Activated T-cell treated with anti-CD3 and anti-CD28 coated beads, Interleukin-2, amount 50 U/mL, for 48 hours (primary cell): ENCODE results near the gene ANKH.

ENCODE experiments used
- DNase-seq, 2 experiments: peaks; one replicate each; pipeline ENCODE4 v3.0.0-alpha.2; 2020

ANKH gene

GRCh38 chr5:14757850-14758249 lies 113.7 kb downstream of the ANKH start:
- no peak for DNase-seq

DNA sequence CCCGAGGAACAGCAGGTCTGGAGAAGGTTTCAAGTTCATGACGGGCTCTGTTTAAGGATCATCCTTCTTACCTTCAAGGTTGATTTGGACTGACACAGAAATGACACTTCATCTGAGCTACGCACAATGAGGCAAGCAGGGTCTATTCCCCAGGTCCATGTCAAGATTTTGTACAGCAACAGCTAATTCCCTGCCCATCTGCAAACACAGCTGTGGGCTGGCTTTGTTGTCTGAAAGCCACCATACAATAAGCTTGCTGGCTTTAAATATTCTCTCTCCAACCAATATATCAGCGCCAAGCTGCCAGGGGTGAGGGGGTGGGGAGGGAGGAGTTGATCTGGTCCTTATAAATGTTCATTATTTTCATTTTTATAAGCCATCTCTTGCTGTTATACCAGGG lies 115.1 kb downstream of the ANKH start:
- DNase-seq, result no peak

DNA sequence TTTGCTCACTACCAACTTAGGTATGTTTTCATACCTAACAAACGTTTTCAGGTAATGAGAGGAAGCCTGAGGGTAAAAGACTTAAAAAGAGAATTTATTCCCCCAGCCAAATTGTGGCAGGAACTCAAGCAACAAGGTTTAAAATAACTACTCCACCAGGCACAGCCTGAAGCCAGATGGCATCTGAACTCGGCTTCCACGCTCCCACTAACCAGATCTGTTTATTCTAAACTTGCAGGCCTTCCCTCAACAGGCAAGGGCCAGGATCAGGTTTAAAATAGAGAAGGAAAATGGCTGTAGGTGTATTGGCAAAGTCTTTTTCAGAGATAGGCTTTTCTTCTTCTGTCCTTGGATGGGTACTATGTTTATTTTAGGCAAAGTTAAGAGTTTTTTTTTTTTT lies 117.6 kb downstream of the ANKH start:
- DNase-seq, result no peak

GRCh38 chr5:14753292-14753691 lies 118.3 kb downstream of the ANKH start:
- DNase-seq, result no peak

- no peak for DNase-seq
Observed at GRCh38 chr5:14752497-14753071, 119.0 kb downstream of the ANKH start.

DNA sequence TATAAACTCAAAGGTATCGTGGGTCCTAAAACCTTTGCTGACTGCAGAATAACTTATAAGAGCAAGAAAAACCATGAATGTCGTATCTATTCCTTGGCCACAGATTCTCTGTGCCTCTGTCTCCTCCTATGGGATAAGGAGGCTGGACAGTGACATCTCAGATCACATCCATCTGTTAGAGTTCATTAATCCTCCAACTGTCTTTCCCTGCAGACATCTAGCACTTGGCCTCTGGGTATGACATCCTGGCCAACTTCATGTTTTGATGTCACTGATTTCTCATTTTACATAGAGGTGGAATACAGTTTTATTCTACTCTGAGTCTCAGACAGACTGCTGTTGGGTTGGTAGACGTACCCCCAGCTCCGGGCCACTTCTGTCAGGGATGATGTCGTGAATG lies 120.9 kb downstream of the ANKH start:
- DNase-seq, result no peak

DNA sequence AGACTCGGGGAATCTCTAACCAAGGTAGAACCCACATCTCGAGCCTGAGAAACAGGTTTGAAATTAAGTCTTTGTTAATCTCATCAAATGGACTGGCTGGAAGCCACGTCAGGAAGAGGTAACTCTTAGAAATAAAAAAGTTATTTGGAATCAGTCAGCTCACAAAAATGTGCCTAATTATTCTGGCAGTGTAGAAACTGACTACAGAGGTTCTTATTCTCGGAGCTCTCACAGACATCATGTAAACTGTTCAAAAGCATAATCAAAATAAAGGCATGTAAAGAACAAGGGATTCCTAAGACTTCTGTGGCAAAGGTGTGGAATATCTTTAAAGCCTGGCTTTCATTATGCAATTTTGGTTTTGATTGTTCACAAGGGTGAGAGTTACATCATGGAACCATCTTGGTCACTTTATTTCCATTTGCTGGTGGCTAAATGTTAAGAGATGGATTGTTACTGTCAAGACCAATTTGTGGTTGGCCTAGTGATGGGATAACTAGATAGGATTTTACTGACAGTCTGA lies 121.9 kb downstream of the ANKH start:
- DNase-seq, result no peak

- DNase-seq, result no peak
Observed at GRCh38 chr5:14748180-14748900, 123.2 kb downstream of the ANKH start.

- peak; percentile 25 to 33 for DNase-seq
Observed at GRCh38 chr5:14745753-14746152, 125.8 kb downstream of the ANKH start.

- DNase-seq, result no peak
Observed at GRCh38 chr5:14745188-14745563, 126.4 kb downstream of the ANKH start.

DNA sequence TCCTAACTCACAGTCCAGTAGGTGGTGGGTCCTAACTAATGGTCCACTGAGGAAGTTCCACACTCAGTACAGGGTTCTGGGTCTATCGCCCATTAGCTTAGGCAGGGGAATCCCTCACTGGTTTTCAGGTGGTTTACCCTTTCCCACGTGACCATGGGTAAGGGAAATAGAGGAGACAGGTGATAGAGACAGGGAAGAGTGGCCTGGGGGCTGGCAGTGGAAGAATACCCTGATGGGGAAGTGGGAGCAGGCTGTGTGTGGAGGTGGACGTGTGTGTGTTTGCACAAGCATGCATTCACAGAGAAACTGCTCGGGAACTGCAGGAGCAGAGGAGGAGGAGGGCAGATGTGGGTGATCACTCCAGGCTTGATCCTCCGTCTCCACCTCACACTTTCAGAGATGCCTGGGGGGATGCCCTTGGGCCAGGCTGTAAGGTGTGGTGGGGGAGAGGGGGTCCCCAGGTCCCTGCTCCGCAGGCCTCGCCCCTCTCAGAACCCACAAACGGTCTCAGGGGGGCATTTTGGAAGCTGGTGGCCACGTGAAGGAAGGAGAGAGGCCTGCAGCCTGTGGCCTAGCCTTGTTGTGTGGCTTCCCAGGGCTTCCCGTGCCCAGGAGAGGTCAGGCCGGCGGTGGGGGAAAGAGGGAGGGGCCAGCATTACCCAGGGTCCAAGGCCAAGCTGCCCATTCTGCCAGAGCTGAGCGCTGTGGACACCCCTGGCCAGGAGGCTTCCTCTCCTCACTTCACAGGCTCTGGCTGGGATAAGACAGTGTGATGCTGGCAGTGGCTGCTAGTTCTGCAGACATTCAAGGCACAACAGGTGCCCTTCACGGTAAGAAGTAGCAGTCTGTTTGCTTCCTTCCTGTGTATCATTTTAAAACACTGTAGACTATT lies 127.0 kb downstream of the ANKH start:
- DNase-seq, result no peak

DNA sequence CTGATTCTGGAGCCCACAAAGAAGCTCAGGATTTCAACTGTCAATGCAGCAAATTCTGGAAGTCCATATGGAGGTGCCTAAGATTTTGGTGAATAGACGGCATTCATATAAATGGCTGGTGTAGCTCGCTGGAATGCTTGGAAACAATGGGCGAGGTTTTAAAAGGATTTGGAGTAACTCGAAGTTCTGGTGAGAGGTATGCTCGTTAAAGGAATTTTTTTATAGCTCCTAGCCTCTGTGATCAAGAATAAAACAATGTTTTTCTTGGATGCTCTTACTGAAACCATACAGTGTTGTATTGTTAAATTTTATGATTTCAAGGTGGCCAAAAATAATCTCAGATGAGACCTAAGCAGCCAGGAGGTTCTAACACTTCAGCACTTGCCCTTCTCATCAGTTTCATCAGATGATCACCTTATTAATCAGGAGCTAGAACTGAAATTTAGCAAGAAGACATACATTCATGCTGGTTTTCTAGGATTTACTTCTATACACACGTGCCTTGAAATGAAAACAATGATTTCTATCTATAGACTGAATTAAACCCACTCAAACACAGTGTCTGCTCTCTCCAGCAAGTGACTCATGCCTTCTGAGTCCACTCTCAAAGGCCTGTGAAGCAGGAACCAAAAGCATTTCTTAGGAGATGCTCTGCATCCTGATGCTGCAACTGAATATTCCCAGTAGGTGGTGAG lies 127.8 kb downstream of the ANKH start:
- no peak for DNase-seq

- no peak for DNase-seq
Observed at GRCh38 chr5:14742498-14742897, 129.1 kb downstream of the ANKH start.

DNA sequence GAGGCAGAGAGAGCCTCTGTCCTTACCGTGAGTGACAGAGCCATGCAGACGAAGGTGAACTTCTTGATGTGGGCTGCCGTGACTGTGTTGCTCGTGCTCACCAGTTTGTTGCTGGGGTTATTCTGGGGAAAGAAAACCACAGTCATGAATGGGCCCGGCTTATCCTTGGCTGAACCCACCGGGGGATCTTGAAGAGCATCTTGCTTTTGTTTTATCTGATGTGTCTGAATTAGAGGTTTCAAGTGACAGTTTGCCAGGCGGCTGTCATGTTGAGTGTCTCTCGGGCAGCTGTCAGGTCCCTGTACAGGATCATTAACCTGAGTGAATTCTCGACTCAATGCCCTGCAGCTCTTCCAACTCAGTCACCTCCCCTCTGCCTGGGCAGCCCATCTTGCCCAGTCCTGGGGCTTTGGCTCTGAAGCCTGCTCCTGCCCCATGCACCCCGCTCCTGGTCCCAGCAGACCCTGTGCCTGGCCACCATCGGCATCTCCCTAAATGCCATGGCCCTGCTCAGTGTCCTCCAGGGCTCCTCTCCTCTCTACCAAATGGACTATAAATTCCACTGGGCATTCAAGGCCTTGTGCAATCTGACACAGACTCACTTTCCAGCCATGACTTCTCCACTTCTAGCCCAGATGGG lies 129.7 kb downstream of the ANKH start:
- DNase-seq, result no peak

DNA sequence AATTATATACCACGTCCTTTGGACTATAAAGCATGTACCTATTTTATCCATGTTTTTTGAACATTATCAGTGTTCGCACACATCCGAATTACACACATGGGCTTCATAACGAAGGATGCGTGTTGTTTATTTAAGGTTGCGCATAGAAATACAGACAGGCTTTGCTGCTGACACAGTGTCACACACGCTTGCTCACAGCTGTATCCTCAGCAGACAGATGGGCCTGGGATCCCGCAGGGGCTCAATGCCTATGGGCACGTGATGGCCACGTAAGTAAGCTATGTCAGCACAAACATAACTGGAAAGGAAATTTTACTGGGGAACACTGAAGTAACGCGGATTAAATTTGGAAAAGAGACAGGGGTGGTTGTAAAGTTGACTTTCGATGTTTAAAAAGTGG lies 130.4 kb downstream of the ANKH start:
- no peak for DNase-seq

DNA sequence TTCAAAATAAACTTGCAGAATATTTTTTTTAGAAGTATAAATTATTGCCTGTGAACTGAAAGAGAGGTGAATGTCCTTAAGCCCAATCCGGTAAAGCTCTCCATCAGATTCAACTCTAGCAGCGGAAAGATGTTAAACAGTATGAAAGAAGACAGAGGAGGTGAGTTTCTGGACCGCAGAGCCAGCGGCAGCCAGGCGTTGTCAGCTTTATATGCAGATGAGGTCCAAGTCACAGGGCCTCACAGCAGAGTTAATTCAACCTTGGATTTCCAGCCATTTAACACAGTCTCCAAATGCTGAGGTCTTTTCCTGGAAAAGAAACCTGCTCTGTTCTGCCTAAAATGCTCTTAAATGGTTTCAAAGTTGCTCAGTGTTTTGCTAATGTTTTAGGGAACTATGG lies 131.6 kb downstream of the ANKH start:
- DNase-seq, result no peak

DNA sequence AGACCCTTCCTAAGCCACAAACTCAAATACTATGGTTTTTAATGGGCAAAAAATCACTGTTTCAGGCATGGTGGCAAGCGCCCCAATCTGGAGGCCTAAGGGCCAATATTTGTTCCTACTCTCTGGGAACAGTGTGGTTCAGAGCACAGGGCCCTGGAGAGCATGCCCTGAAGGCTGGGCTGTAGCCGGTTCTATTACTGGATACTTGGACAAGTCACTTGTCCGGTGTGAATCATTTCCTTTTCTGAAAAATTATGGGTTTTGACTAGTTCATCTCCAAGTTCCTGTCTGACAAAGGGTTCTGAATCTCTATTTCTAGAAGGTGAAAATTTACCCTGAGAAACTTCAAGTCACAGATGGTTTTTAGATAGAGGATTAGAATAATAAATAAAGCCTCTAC lies 132.0 kb downstream of the ANKH start:
- no peak for DNase-seq

GRCh38 chr5:14738050-14738449 lies 133.5 kb downstream of the ANKH start:
- DNase-seq, result no peak

GRCh38 chr5:14737291-14737690 lies 134.3 kb downstream of the ANKH start:
- DNase-seq, result no peak

DNA sequence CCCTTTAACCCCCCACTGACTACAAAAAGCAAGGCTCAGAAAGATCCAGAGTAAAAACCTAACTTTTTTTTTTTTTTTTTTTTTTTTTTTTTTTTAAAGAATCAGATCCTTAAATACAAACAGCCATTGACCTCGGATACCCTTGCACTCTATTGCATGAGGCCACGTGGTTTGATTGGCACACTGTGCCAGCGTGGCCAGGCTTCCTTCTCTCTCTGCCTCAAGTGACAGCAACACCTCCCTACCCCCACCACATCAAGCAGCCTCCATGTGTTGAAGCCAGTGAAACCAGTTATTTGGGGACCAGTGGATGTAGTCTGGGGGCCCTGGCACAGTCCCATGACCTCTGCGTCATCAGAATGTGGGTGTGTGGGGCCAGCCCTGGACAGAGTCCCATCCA lies 135.6 kb downstream of the ANKH start:
- no peak for DNase-seq

DNA sequence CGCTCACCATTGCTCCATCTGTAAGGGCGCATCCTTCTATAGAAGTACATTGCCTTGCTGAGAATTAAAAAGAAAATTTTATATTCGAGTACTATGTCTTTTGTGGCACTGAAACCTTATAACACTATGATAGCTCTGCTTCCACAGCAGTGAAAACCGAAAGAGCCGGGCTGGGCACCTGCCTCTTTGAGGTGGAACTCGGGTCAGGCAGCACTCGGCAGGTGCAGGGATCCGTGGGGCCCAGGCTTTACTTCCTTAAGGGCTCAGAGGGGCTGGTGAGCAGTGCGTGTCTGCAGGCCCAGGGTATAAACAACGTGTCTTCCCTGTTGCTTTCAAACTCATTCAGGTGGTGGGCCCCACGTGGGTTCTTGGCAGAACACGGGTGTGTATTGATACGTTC lies 137.2 kb downstream of the ANKH start:
- no peak for DNase-seq

GRCh38 chr5:14733661-14734060 lies 137.9 kb downstream of the ANKH start:
- no peak for DNase-seq

GRCh38 chr5:14732991-14733390 lies 138.6 kb downstream of the ANKH start:
- no peak for DNase-seq
